IPS DF 4.7 (cell line): ENCODE measurements around the gene AQP5.

Experiments
- DNase-seq: peaks from one replicate; pipeline ENCODE4 v3.0.0-alpha.2; 2013; ENCODE audit warnings: low spot score; ENCODE audit errors: extremely low read depth

The AQP5 gene

DNA sequence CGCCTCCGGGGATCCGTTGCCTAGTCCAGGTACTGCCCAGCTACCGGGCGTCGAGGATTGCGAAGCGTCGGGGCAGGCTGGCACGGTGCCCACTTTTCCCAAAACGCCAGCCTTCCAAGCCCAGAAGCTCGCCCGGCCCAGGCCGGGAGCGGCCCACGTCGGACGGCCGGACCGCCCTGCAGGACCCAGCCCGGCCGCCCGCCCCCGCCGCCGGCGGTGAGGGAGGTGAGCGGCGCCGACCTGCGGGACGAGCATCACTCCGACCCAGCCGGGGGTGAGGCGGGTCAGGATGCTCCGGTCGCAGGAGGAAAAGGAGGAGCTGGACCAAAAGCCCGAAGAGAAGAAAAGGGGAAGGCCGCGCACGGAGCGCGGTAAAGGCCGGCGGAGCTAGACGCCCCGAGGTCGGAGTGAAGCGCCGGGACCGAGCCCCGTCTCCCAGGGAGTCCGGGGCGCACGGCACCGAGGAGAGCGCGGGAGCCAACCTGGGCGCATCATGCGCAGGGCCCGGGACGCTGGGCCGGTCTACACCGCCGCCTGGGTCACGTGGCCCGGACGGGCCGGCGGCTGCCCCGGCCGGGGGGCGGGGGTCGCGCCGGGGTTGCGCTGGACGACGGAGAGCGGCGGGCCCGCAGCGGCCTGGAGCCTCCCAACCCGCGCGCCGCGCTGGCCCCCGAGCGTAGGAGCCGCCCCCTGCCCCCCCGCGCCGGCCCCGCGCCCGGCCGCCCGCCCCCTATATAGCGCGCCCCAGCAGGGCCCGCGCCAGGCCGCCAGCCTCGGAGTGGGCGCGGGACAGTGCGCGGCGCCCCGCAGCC, at the start of gene AQP5:
Gene AQP5, plus strand, starts transcription at position 762 of the 812 bp plus-strand sequence. CDS start 146 bp downstream, outside the sequence.
- no peak for DNase-seq

DNA sequence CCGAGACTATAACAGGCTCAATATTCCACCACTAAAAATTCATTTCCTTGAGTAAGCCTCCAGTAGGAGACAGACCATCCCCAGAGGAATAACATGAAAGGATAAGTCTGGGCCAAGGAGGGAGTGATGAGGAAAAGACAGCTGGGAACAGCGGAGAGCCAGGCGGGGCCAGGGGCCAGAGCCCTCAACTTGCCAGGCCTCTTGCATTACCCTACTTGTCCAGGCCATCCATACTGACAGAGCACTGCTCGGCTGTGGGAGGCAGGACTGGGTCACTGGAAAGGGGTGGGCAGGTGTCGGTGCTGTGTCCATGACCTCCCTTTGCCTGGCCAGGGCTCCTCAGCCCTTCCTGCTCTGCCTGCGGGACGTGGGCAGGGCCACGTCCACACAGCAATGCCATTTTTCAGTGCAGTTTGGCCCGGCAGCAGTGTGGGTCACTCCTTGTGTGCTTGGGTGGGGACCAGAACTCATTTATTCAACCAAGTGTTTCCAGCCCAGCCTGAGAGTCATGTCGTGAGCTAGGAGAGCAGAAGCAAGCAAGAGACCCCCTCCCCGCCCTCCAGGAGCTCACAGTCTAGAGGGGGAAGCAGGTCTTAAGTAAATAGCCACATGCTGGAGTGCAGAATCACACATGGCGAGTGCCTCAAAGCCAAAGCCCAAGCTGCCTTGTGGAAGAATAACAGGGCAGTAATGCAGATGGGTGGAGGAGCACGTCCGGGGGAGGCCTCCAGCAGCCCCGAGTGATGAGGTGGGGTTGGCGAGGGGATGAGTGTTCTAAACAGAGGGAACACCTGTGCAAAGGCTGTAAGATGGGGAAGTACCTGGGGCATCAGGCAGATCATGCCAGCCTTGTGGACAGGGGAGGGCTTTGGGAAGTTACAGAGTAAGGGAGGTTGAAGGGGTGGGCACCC, 49.1 kb upstream of the AQP5 start:
- no peak for DNase-seq

DNA sequence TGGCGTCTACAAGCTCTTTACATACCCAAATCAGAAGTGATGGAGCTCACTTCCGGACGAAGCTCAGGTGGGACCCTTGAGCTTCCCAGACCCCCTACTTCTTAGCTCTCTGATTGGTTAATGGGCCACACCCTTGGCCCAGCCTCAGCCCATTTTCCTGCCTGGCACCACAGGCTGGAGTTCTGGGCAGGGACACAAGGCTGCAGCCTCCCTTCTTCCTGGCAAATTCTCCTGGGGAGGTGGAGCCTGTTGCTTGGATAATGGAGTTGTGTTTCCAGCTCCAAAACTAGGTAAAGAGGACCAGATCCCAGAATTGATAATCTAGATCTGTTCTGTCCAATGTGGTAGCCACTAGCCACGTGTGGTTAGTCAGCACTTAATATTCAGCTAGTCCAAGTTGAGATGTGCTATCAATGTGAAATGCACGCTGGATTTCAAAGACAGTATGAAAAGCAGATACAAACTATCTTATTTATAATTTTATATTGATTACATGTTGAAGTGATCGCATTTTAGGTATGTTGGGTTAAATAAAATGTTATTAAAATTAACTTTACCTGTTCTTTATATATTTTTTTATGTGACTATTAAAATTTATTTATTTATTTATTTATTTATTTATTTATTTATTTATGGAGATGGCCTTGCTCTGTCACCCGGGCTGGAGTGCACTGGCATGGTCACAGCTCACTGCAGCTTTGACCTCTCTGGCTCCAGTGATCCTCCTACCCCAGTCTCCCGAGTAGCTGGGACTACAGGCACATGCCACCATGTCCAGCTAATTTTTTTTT, 45.3 kb upstream of the AQP5 start:
- DNase-seq, result no peak

DNA sequence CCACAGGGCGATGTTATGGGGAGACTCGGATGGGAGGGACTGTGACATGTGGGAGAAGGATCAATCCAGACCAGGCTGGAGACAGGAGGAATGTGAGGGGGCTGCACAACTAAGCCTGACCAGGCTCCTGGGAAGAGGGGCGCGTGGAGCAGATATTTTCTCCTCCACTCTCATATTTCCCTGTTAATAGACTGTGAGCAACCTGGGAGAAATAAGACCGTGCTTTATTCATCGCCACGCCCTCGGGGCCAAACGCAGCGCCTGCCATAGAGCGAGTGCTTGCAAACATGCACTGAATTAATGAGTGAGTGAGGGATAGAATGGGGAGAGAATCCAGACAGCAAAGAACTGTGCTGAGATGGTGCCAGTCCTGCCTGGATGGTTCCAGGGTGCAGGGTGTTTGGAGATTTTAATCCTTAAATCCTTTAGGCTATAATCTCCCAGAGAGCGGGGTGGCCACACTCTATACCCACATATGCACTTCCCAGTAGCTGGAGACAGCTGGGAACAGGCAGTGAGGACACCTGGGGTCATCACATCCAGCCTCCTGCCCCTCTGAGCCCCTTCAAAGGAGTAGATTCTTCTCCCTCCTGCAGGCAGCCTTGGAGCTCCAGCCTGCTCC, 44.4 kb upstream of the AQP5 start:
- no peak for DNase-seq

DNA sequence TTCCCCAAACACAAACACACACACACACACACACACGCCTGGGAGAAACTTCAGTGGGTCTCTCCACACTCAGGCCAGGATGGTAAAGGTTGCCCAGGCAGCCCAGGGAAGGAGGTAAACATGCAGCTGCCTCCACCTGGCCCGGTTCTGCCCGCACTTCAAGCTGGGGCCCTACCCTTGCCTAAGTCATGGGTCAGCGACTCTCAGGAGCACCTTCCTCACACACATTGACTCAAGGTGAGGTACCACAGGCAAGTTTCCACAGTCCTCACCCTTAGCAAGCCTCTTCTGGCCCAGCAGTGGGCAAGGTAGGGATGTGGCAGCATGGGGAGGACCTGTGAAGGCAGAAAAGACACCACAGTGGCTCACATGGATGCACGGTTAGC, 43.9 kb upstream of the AQP5 start:
- DNase-seq, result no peak

DNA sequence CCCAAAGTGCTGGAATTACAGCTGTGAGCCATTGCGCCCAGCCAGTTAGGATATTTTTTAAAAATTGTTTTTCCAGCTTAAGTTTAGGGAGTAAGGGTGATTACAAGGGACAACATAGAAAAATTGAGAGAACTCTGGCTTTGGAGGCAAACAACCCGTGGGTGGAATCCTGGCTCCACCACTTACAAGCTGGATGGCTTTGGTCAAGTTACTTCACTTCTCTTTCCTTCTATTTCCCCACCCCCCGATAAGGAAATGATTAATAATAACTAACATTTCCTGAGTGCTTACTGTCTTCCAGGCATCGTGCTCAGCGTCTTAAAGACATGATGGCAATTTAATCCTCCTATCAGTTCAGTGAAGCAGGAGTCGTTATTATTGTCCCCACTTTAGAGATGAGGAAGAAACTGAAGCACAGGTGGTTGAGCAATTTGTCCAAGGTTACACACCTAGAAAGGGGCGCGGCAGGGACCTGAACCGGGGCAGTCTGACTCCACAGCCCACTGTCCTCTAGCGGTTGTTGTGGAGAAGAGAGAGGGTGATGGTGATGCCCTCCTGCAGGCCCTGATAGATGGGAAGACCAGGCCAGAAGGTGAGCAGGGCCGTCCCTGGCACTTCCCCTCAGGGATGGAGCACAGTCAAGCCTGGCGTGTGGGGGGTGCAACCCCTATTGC, 41.3 kb upstream of the AQP5 start:
- no peak for DNase-seq

DNA sequence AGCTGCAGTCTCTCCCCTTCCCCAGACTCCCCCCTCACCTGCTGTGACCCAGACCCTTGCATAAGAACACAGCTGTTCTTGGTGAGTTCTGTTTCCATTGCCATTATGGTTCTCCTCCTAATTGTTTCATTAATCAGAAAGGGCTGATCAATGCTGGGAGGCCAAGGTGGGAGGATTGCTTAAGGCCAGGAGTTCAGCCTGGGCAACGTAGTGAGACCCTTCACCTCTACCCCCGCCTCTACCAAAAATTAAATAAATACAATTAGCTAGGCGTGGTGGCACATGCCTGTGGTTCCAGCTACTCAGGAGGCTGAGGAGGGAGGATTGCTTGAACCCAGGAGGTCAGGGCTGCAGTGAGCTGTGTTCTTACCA, 40.8 kb upstream of the AQP5 start:
- DNase-seq, result no peak

DNA sequence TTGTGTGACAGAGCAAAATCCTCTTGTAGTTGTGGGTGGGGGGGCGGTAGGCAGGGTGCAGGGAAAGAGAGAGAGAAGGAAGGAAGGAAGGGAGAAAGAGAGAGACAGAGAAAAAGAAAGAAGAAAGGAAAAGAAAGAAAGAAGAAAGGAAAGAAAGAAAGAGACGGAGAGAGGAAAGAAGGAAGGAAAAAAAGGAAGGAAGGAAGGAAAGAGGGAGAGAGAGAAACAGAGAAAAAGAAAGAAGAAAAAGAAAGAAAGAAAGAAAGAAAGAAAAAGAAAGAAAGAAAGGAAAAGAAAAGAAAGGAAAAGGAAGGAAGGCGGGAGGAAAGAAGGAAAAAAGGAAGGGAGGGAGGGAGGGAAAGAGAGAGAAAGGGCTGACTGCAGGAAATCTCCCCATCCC, 40.4 kb upstream of the AQP5 start:
- DNase-seq, result no peak

DNA sequence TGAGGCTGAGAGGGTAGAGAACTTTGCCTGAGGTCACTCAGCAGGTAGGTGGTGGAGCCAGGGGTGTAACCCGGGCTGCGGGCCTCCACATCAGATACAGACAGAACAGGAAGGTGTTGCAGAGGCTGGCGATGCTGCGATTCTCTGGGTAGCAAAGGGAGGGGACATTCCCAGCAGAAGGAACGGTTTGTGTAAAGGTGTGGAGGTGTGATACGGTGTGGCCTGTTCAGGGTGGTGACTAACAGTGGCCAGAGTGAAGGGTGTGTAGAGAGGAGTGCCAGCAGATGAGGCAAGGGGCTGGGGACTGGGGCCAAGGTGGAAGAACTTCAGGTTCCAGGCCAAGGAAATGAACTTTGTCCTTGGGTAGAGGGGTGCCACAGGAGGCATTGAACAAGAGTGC, 39.7 kb upstream of the AQP5 start:
- DNase-seq, result no peak

DNA sequence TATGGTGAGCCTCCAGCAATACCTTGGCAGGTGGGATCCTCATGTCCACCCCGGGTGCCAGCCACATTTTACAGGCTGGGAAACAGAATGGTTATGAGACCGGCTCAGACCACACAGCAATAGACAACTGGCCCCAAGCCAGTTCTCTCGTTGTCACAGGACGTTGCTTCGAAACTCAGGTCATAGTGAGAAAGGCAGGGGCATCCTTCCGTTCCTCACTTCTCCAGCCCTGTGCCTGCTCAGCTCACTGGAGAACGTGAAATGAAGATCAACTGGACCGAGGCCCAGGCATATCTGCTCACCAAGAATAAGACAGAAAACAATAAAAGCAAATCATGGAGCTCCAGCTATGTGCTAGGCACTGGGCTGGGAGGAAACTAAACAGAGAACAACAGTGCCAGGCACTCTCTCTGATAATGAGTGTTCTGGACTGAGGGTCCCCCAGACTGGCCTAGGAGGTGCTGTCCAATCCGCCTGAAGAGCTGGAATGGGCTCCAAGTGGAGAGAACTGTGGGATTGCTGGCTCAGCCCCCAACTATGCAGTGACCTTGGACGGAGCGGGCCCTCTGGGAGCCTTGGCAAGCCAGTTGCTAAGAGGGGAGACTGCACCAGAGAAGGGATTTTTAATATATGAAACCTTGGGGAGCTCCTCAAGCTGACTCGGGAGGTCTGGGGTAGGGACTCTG, 39.2 kb upstream of the AQP5 start:
- DNase-seq, result no peak

DNA sequence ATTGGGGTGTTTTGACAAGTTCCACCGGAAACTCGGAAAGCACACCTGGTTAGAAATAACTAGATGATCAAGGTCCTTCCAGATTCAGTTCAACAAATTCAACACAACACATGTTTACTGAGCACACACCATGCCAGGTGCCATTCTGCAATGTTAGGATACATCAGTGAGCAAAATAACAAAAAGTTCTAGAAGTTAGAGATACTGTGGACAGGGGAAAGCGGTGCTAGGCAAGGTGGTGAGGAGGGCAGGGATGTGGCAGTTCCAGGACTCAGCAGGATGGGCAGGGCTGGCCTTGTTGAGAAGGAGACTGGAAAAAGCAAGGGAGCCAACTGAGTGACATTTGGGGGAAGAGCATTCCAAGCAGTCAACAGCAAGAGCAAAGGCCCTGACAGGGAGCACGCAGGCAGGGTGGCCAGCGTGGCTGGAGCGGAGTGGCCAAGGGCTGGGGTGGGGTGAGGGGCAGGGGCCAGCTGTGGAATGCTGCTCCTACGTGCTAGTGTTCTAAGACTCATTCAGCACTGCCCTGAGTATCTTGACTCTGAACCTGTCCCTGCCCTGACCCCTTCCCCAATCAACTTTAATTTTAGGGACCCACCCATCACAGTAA, 38.5 kb upstream of the AQP5 start:
- no peak for DNase-seq

DNA sequence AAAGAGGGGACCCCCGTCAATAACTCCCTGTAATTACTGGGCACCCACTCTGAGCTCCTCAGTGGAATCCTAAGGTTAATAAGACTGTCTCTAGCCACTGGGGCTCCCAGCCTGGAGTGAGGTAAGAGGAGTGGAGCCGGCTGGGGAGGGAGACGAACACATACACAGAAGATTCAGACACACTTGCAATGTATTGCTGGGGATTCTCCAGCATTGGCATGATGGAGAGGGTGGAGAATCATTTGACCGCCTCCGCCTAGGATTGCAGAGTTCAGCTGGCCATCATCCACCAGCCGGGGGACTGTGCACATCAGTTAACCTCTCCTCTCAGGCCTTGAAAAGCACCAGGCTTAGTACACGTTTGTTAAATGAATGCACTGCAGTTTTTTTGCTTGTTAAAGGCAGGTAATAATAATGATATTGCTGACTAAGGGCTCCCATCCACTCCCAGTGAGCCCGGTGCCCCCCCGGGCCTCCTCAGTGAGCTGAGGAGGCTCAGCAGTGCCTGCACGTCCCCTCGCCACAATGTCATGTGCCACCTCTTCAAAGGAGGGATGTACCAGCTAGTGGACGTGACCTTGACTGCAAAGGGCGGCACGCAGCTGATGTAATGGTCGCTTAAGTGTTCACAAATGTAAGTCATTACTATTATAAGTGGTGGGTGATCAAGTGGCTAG, 37.7 kb upstream of the AQP5 start:
- no peak for DNase-seq

DNA sequence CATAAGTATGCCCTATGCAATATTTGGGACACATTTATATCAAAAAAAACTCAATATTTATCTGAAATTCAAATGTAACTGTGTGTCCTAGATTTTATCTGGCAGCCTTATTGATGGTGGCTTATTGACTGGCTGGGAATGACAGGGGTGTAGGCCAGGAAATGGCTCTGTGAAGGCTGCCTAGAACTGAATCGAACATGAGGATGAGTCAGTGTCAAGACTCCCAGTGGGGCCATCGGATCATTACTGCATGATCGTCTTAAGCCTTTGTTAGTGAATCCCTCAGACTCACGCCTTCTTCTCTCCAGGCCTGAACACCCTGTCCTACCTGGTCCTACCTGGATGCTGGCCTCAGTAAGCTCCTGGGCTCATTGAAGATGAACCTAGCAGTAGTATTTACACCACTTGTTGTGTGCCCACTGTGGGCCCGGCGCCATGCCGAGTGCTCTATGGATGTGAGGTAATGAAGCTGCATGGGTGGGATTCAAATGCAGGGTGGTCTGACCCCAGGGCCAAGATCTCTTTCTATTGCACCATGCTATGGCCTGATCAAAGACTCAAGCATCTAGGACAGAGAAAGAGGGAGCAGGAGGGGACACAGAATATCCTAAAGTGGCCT, 36.9 kb upstream of the AQP5 start:
- DNase-seq, result no peak

DNA sequence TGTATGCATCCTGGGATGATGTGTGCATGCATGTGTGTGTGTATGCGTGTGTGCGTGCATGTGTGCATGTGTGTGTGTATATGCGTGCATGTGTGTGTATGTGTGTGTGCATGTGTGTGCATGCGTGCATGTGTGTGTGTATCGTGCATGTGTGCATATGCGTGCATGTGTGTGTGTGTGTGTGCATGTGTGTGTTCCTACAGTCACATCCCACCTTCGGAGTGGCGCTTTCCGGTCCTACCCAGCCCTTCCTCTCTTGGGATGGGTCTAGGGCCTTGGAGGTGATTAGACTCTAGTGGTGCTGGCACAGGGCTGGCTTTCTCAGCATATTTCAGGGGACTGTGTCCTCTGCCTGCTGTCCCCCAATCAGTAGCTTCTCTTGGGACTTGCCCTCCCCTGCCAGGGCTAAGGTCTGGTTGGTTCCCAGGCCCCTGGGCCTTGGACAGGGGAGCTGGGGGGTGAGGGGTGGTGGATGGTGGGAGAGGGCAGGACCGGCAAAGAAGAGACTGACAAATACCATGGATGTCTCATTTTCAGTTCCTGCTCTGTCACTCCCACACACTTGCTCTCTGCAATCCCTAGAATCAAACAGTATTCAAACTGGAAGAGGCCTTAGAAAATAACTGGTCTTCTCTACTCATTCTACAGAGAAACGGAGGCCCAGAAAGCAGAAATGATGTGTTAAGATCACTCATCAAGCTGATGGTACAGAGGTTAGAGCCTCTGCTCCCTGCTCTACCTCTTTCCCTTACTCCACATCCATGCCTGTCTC, 36.1 kb upstream of the AQP5 start:
- no peak for DNase-seq

DNA sequence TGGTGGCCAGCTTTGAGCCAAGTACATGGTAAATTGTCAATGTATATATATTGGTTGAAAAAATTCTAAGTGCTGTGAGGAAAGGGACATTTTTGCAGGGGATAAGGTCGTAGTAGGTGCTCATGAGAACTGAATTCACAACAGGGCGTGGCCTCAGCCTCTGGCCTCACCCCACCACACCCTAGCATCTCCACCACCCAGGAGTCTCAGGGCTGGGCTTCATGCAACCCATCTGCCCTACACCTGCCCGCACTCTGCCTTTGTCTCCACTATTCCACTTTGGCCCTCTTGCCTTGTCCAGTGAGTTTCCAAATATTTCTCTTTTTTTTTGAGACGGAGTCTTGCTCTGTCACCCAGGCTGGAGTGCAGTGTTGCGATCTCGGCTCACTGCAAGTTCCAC, 33.2 kb upstream of the AQP5 start:
- DNase-seq, result no peak

DNA sequence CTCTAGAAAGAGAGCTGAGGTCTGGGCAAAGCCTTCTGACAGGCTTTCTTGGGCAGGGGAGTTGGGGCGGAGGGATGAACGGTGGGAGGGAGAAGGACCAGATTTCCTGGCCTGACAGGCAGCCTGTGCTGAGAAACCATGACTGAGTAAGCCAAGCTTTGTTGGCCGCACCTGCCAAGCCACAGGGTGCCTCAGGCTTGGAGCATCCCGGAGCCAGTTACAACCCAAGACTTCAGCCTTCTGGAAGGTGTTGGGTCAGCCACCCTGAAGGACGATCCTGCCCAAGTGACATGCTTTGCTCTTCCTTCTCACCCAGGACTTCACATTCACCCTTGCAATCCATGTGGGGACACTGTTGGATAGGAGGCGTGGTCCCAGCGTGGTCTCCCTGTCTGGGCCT, 32.1 kb upstream of the AQP5 start:
- no peak for DNase-seq

DNA sequence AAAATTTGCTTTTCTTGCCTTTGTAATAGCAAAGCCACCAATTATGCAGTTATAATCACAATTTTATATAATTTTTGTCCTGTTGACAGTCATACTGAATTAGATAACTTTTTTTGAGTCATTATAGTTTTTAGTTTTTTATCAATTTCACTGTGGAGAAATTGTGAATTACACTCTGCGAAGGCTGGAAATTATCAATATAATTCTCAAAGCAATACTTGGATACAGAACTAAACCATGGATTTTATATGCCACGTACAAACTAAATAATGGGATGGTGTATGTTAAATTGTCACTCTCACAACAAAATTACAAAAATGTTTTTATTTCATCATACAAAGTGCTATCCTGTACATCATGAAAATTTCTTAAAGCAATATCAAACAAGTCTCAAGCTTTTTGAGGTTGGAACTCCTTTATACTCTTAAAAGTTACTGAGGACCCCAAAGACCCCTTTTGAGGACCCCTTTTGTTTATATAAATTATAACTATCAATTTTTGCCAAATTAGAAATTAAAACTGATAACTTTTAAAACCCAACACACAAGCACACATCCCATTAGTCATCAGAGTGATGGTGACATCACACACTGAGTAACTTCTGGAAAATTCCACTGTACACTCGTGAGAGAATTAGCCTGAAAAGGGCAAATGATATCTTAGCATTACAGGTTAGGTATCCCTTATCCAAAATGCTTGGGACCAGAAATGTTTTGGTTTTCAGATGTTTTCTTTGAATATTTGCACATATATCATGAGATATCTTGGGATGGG, 31.0 kb upstream of the AQP5 start:
- no peak for DNase-seq
